B cell (primary cell): ENCODE results near the gene NCSTN. TPM values are rescaled to one million over a fixed set of nuclear protein-coding genes. Genes with fewer than 3 reads are reported as not detected.

Experiments used
- ATAC-seq: fragments of 200-7000 bp; cut with Tn5 transposase; one replicate; pipeline ENCODE4 v1.10.0; 2021; ENCODE audit warnings: low read depth, mild to moderate bottlenecking, moderate number of reproducible peaks, moderate library complexity
- CTCF ChIA-PET: fragments of 350-600 bp; sonication (Branson Sonifier 250); formaldehyde crosslinking; loops from one replicate; lab custom pipeline; 2021; ENCODE audit warnings: antibody characterized with exemption, inconsistent platforms; lab: Charles Lee
- POLR2A ChIA-PET: fragments of 350-600 bp; sonication (Branson Sonifier 250); formaldehyde crosslinking; loops from one replicate; lab custom pipeline; 2021; ENCODE audit warnings: antibody characterized with exemption; lab: Charles Lee
- DNase-seq: peaks from one replicate; pipeline ENCODE4 v3.0.0; 2013
- H2AFZ ChIP-seq: 2 replicates; pipeline ENCODE4 v1.6.1; 2012; ENCODE audit warnings: mild to moderate bottlenecking, low read depth, low read length; ENCODE audit not compliant: insufficient read depth, poor library complexity, severe bottlenecking
- H3K27ac ChIP-seq, 2 donors: 1 replicate in 1 of 2; 2 replicates in 1 of 2; pipeline ENCODE4 v1.5.1; 2012 to 2013; ENCODE audit warnings: low read length in 2 of 2, mild to moderate bottlenecking in 2 of 2, moderate library complexity in 1 of 2
- H3K27me3 ChIP-seq, 4 experiments: fragments of 200-600 bp in 1 of 4; sonication (generic) in 1 of 4; replicated peaks in 1 of 4; 1 replicate in 2 of 4; 2 replicates in 2 of 4; pipeline versions ENCODE4 v1.6.1 to v1.7.0; 2013 to 2016; ENCODE audit warnings: low read length in 3 of 4, mild to moderate bottlenecking in 2 of 4, mixed read lengths in 1 of 4, moderate library complexity in 1 of 4; ENCODE audit not compliant: insufficient read depth in 4 of 4, control insufficient read depth in 3 of 4; ENCODE audit errors: control extremely low read depth in 1 of 4
- H3K36me3 ChIP-seq, 2 experiments: replicated peaks in 1 of 2; 1 replicate in 1 of 2; 2 replicates in 1 of 2; pipeline versions ENCODE4 v1.6.1 to v1.7.1; 2013; ENCODE audit warnings: low read length in 1 of 2; ENCODE audit not compliant: insufficient read depth in 2 of 2, control insufficient read depth in 1 of 2; ENCODE audit errors: control extremely low read depth in 1 of 2, extremely low read depth in 1 of 2
- H3K4me1 ChIP-seq, 2 donors: fragments of 200-600 bp in 1 of 2; sonication (generic) in 1 of 2; 1 replicate in 1 of 2; 2 replicates in 1 of 2; pipeline versions ENCODE4 v1.5.1 to v1.6.1; 2013 to 2017; ENCODE audit warnings: low read length in 2 of 2; ENCODE audit not compliant: control insufficient read depth in 2 of 2, insufficient read depth in 2 of 2
- H3K4me2 ChIP-seq: replicated peaks from 2 replicates; pipeline ENCODE3; 2012; ENCODE audit warnings: mild to moderate bottlenecking, low read depth, low read length; ENCODE audit not compliant: poor library complexity, severe bottlenecking
- H3K4me3 ChIP-seq, 5 experiments: fragments of 200-600 bp in 1 of 5; sonication (generic) in 1 of 5; 1 replicate in 3 of 5; 2 replicates in 2 of 5; pipeline versions ENCODE4 v1.5.1 to v1.7.0; 2011 to 2016; ENCODE audit warnings: low read length in 4 of 5, mild to moderate bottlenecking in 4 of 5, low read depth in 2 of 5, control low read depth in 1 of 5, moderate library complexity in 1 of 5; ENCODE audit not compliant: insufficient read depth in 1 of 5; ENCODE audit errors: control extremely low read depth in 1 of 5, extremely low read depth in 1 of 5
- H3K79me2 ChIP-seq: fragments of 200-600 bp; sonication (generic); one replicate; pipeline ENCODE4 v1.6.0; 2016; ENCODE audit warnings: low read length; ENCODE audit not compliant: control insufficient read depth, insufficient read depth
- H3K9ac ChIP-seq: fragments of 200-600 bp; sonication (generic); 2 replicates; pipeline ENCODE4 v1.6.1; 2017; ENCODE audit warnings: mild to moderate bottlenecking, low read length, moderate library complexity
- H3K9me3 ChIP-seq, 3 donors: one replicate each; pipeline versions ENCODE4 v1.6.1 to v1.7.1; 2013; ENCODE audit warnings: low read length in 2 of 3; ENCODE audit not compliant: control insufficient read depth in 2 of 3, insufficient read depth in 1 of 3; ENCODE audit errors: control extremely low read depth in 1 of 3
- H4K20me1 ChIP-seq: 2 replicates; pipeline ENCODE4 v1.6.0; 2012; ENCODE audit warnings: mild to moderate bottlenecking, low read length; ENCODE audit not compliant: insufficient read depth, control insufficient read depth, poor library complexity, severe bottlenecking
- H3K27ac Mint-ChIP-seq: one replicate; pipeline ENCODE4 v1.8.0; 2021; ENCODE audit warnings: mixed read lengths
- H3K27me3 Mint-ChIP-seq: one replicate; pipeline ENCODE4 v1.8.0; 2021; ENCODE audit warnings: mixed read lengths
- H3K4me1 Mint-ChIP-seq: one replicate; pipeline ENCODE4 v1.8.0; 2021; ENCODE audit warnings: mixed read lengths
- H3K4me3 Mint-ChIP-seq: one replicate; pipeline ENCODE4 v1.8.0; 2021; ENCODE audit warnings: mixed read lengths
- H3K9me3 Mint-ChIP-seq: one replicate; pipeline ENCODE4 v1.8.0; 2022; ENCODE audit warnings: mixed read lengths; ENCODE audit not compliant: insufficient read depth
- CTCF ChIP-seq: fragments of 200-600 bp; IDR thresholded peaks from one replicate; pipeline ENCODE4 v1.8.0; 2022; ENCODE audit warnings: antibody characterized with exemption, mild to moderate bottlenecking
- EZH2 ChIP-seq: IDR thresholded peaks from 2 replicates; pipeline ENCODE4 v1.6.1; 2012; ENCODE audit warnings: borderline replicate concordance, low read depth, mild to moderate bottlenecking, moderate library complexity, low read length; ENCODE audit not compliant: insufficient read depth, poor library complexity, severe bottlenecking
- WGBS: methylation state at CpG from one replicate; pipeline ENCODE4 v1.1.5; 2013; ENCODE audit warnings: missing lambda C conversion rate; ENCODE audit not compliant: insufficient coverage; 5-methylcytosine and 5-hydroxymethylcytosine counted together
- intact Hi-C: fragments of 100-400 bp; cut with micrococcal nuclease; formaldehyde crosslinking; loops from one replicate; pipeline ENCODE4 v1.10.0; 2022
- polyA plus RNA-seq: library from polyadenylated mRNA; depleted of rRNA; stranded (reverse); fragments of >200 nt; gene quantifications from 2 replicates; pipeline ENCODE4 v1.2.3, GENCODE V29; 2012
- total RNA-seq, 2 donors: library from RNA; stranded (reverse); fragments of 120-200 nt in 1 of 2; gene quantifications; 1 replicate in 1 of 2; 2 replicates in 1 of 2; pipeline versions ENCODE4 v1.2.3 to v1.2.4, GENCODE V29; 2013 to 2022

Gene NCSTN
- total and polyA plus RNA-seq, 2 donors (not counting 1 experiment from before 2014, with no cell fraction given), result 95.1 to 110 TPM

GRCh38 chr1:160374306-160375110 lies 31.3 kb downstream of the NCSTN start:
- intact Hi-C loops, result loop anchor here (5.0 kb wide), 1 partner anchor 32 kb away; the partner anchor contains the start of genes COPA and NCSTN
- Histone ChIP-seq H2AFZ (no peak overlapping the region), H3K27me3 (no peaks in the 10 kb centered on the region), H3K79me2 (no peaks in the 10 kb centered on the region), H3K4me3 (no peak overlapping the region), H3K9ac (no peak overlapping the region), H4K20me1 (no peaks in the 10 kb centered on the region), H3K27ac (no peak overlapping the region), H3K4me1 (peaks cover 19 to 23% of the 10 kb centered on the region in 2 donors), H3K36me3 (no peaks in the 10 kb centered on the region), H3K4me2 (no peak overlapping the region), H3K9me3 (no peaks in the 10 kb centered on the region)
- POLR2A ChIA-PET, result no interaction called here
- no peaks in the 10 kb centered on the region for H3K9me3 Mint-ChIP-seq
- DNase-seq (no peak), ATAC-seq (no peak)
- H3K4me3 Mint-ChIP-seq, result no peak overlapping the region
- 74% methylated on average over 6 of the region's 6 CpGs for WGBS
- H3K4me1 Mint-ChIP-seq, result peaks cover 24% of the 10 kb centered on the region
- CTCF ChIA-PET, result interaction anchor here (0.8 to 7.8 kb wide), 10 partner anchors 11 to 367 kb away, joined by 3 to 79 read pairs (median 18); no protein-coding TSS in a partner anchor
- no peaks in the 10 kb centered on the region for H3K27me3 Mint-ChIP-seq
- TF ChIP-seq EZH2 (no peak), CTCF (no peak)
- H3K27ac Mint-ChIP-seq, result peak overlapping the region; percentile 63
